ENCODE results near the gene FMN2.

Gene FMN2

DNA sequence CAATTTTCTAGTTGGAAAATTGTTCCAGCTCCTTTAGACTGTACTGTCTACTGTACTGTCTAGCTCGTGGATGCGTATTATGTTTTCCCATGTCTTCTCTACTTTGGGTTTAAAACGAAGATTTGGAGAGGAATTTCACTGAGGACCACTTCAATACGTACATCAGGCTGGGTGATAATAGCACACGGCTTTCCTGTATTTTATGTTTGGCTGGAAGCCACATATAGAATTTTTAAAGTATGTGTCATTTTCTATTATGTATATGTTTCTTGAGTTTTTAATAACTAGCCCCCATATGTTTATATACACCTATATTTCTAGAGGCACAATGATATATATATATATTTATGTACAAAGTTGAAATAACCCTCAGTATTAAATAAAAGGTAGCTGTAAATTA is 293.9 kb downstream of the FMN2 start:
- H3K79me2 ChIP-seq (ENCODE audit: insufficient read depth, low read length): no peaks in the 10 kb centered on the region
- H3K36me3 ChIP-seq (ENCODE audit: low read length): no peaks in the 10 kb centered on the region
- no peaks in the 10 kb centered on the region for H4K20me1 ChIP-seq (ENCODE audit: low read depth, low read length)
- no peak overlapping the region for H3K27ac ChIP-seq (ENCODE audit: low read depth, low read length)
- H3K9ac ChIP-seq (ENCODE audit: low read length): no peak overlapping the region
- H3F3A ChIP-seq (ENCODE audit: insufficient read depth): no peaks in the 10 kb centered on the region
- H3K27me3 ChIP-seq (ENCODE audit: low read length): no peaks in the 10 kb centered on the region
- H3K9me3 ChIP-seq (ENCODE audit: insufficient read depth, low read length): no peaks in the 10 kb centered on the region
- no peak for TF ChIP-seq EZH2phosphoT487 (conservative IDR thresholded peaks at IDR 0.05; ENCODE audit: low read length)
- TF ChIP-seq, protein P1, sequence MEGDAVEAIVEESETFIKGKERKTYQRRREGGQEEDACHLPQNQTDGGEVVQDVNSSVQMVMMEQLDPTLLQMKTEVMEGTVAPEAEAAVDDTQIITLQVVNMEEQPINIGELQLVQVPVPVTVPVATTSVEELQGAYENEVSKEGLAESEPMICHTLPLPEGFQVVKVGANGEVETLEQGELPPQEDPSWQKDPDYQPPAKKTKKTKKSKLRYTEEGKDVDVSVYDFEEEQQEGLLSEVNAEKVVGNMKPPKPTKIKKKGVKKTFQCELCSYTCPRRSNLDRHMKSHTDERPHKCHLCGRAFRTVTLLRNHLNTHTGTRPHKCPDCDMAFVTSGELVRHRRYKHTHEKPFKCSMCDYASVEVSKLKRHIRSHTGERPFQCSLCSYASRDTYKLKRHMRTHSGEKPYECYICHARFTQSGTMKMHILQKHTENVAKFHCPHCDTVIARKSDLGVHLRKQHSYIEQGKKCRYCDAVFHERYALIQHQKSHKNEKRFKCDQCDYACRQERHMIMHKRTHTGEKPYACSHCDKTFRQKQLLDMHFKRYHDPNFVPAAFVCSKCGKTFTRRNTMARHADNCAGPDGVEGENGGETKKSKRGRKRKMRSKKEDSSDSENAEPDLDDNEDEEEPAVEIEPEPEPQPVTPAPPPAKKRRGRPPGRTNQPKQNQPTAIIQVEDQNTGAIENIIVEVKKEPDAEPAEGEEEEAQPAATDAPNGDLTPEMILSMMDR (IDR thresholded peaks at IDR 0.05; ENCODE audit: insufficient read depth, low read length, poor library complexity, severe bottlenecking): no peak
- H3K9me2 ChIP-seq (replicated peaks; ENCODE audit: insufficient read depth, low read length): no peaks in the 10 kb centered on the region
- no peak overlapping the region for H2AFZ ChIP-seq (ENCODE audit: low read depth, low read length, severe bottlenecking)
- H3K4me3 ChIP-seq (ENCODE audit: insufficient read depth, low read length, poor library complexity, severe bottlenecking): no peak overlapping the region
- no peak overlapping the region for H3K4me2 ChIP-seq (ENCODE audit: low read depth, low read length, poor library complexity, severe bottlenecking)

DNA sequence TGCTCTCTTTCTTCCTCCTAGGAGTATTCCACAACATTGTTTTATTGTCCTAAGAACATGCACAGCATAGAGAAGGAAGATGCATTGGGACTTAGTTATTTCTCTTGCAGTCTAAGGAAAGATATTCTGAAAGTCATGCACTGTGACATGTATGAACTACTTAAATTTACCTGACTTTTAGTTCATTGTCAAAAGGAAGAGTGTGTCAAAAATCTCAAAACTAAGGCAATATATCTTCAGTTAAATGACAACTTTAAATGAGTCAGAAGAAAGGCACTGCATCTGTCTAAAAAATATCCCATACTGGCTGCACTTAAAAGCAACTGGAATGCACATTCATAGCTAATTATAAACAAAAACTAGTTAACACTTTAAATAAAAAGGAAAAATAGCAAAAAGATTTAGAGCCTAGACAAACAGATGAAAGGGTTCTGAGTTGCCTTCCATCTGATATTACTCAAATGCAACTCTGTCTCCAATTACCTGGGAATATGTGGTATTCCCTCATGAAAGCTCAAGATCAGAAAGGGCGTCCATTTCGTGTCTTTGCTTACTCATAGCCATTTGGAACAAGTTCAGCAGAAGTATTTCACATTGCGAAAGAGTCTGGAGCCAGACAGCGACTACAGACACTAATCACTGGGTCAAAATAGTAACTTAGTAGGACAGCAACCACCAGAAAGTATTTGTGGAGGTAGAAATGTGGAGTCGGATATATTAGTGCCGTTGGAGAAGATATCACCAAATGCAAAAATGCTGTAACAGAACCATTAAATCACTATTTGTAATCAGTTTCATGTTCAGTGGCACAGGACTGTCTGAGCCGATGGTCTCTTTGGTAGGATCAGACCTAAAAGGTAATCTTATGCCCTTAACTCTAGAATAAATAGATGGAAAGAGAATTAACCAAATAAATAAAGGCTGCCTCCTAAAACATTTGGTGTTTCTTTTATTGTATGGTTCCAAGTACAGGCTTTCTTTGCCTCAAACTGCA is 294.6 kb downstream of the FMN2 start:
- no peak overlapping the region for H2AFZ ChIP-seq (ENCODE audit: low read depth, low read length, severe bottlenecking)

DNA sequence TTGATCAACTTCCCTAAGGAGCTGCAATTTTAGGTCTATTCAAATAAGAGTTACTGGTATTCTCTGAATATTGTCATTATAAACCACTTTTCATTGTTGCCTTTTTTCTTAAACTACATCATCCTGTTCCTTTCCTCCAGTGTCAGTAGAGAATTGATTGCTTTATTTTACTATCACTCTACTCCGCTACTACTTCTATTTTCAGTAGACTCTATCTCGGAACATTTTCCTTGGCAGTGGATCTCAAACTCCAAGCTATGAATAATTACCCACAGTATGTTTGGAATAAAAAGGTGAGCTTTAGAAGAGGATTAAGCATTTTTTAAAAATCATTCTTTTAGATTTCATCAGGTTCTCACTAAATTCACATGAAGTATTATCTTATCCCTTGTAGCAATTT is 295.4 kb downstream of the FMN2 start:
- no peak overlapping the region for H2AFZ ChIP-seq (ENCODE audit: low read depth, low read length, severe bottlenecking)
- no peak overlapping the region for H3K9ac ChIP-seq (ENCODE audit: low read length)
- H3K27me3 ChIP-seq (ENCODE audit: low read length): no peaks in the 10 kb centered on the region
- TF ChIP-seq, protein P1 (IDR thresholded peaks at IDR 0.05; ENCODE audit: insufficient read depth, low read length, poor library complexity, severe bottlenecking): no peak
- TF ChIP-seq EZH2phosphoT487 (conservative IDR thresholded peaks at IDR 0.05; ENCODE audit: low read length): no peak
- H3K79me2 ChIP-seq (ENCODE audit: insufficient read depth, low read length): no peaks in the 10 kb centered on the region
- no peak overlapping the region for H3K4me3 ChIP-seq (ENCODE audit: insufficient read depth, low read length, poor library complexity, severe bottlenecking)
- H4K20me1 ChIP-seq (ENCODE audit: low read depth, low read length): no peaks in the 10 kb centered on the region
- H3K27ac ChIP-seq (ENCODE audit: low read depth, low read length): no peak overlapping the region
- H3K9me2 ChIP-seq (replicated peaks; ENCODE audit: insufficient read depth, low read length): no peaks in the 10 kb centered on the region
- H3F3A ChIP-seq (ENCODE audit: insufficient read depth): no peaks in the 10 kb centered on the region
- H3K36me3 ChIP-seq (ENCODE audit: low read length): no peaks in the 10 kb centered on the region
- H3K4me2 ChIP-seq (ENCODE audit: low read depth, low read length, poor library complexity, severe bottlenecking): no peak overlapping the region
- H3K9me3 ChIP-seq (ENCODE audit: insufficient read depth, low read length): no peaks in the 10 kb centered on the region

More for the DNA sequence above, 294.6 kb downstream of the FMN2 start:
- Histone ChIP-seq H3K9me3 (ENCODE audit: insufficient read depth, low read length) (no peaks in the 10 kb centered on the region), H3K79me2 (ENCODE audit: insufficient read depth, low read length) (no peaks in the 10 kb centered on the region), H3K4me3 (ENCODE audit: insufficient read depth, low read length, poor library complexity, severe bottlenecking) (no peak overlapping the region), H4K20me1 (ENCODE audit: low read depth, low read length) (no peaks in the 10 kb centered on the region), H3K9me2 (replicated peaks; ENCODE audit: insufficient read depth, low read length) (no peaks in the 10 kb centered on the region), H3K27ac (ENCODE audit: low read depth, low read length) (no peak overlapping the region), H3K9ac (ENCODE audit: low read length) (no peak overlapping the region), H3K4me2 (ENCODE audit: low read depth, low read length, poor library complexity, severe bottlenecking) (no peak overlapping the region), H3K27me3 (ENCODE audit: low read length) (no peaks in the 10 kb centered on the region), H3K36me3 (ENCODE audit: low read length) (no peaks in the 10 kb centered on the region), H3F3A (ENCODE audit: insufficient read depth) (no peaks in the 10 kb centered on the region)
- TF ChIP-seq, protein P1 (IDR thresholded peaks at IDR 0.05; ENCODE audit: insufficient read depth, low read length, poor library complexity, severe bottlenecking): no peak
- no peak for TF ChIP-seq EZH2phosphoT487 (conservative IDR thresholded peaks at IDR 0.05; ENCODE audit: low read length)

All from SU-DHL-6 (cell line).